ENCODE measurements around the gene CNIH4.
A peak's percentile ranks its signal among the peaks of the same experiment; 100 is the strongest.
"Not testable (repeated sequence)": the region's sequence is repeated elsewhere in the genome, so short reads cannot be mapped to it uniquely, and the experiment has no call there.

CNIH4 gene

DNA sequence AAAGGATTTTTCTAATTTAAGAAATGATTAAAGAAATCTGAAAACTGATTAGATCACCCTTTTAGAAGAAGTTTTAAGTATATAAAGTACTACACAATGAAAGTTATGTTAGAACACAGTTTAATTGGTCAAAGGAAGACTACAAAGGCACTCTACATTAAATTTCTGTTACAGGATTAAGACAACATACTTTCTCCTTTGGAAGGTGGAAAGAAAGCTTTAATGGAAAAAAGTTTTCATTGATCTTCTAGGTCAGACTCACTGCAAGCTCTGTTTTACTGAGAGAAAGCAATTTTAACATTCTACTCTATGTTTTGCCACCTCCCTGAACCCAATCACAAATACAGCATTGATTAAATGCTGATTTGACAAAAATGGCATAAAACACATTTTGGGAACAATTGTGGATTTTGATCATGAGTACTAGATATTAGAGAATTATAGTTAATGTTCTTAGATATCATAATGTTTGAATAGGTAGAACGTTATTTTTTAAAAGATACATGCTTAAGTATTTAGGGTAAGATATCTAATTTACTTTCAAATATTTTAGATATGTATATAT lies 45.9 kb downstream of the CNIH4 start:
- peak; percentile 28 for FAIRE-seq

GRCh38 chr1:224404916-224405603 lies 48.4 kb downstream of the CNIH4 start:
- FAIRE-seq = no peak

GRCh38 chr1:224405604-224405970 lies 48.9 kb downstream of the CNIH4 start:
- no peak for FAIRE-seq

DNA sequence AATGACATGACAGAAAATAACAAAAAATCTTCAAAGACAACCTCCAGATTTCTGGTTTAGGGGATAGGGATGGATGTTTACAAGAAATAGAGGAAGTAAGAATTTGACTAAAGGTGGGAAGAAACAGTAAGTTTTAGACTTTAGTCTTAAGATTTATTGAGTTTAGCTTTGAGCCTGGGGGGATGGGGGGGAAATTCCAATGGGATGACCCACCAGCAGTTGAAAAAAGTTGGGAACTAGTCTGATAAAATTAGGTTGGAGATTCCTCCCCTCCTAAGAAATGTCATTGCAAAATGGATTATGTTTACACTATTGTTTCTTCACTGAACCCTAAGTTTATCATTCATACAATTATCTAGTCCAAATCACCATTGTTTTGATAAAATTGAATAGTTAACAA lies 49.5 kb downstream of the CNIH4 start:
- FAIRE-seq = no peak

DNA sequence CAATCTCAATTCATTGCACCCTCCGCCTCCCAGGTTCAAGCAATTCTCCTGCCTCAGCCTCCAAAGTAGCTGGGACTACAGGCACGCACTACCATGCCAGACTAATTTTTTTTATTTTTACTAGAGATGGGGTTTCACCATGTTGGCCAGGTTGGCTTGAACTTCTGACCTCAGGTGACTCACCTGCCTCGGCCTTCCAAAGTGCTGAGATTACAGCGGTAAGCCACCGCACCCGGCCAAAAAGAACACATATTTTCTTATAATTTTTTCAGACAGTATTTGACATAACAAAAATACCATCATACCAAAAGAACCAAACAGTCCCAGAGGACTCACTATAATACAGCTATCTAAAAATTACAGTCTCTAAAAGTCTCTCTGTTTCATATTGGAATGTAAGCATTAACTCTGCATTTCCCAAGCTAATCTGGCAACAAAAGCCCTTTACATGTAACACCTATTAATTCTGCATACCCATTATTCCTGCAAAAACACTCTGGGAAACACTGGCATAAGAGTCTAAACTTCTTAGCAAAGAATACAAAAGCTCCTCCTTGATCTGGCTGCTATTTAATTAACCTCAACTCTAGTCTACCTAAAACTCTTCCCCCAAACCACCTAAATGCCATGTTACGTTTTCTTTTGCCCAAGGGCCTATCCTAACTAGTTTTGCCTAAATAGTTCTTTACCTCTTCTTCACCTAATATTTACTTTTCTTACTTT lies 51.1 kb downstream of the CNIH4 start:
- FAIRE-seq = no peak

DNA sequence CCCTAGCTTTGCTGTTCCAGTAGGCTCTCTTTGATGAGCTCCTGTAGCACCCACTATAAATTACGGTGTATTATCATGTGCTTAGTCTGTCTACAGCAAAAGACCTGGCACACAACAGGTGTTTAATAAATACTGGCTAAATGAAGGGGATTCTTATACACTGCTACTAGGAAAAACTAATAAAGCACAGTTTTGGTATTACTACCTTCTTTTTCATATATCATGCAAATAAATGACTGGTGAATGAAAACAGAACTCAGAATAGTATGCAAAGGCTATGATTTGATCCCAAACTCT lies 51.6 kb downstream of the CNIH4 start:
- no peak for FAIRE-seq

DNA sequence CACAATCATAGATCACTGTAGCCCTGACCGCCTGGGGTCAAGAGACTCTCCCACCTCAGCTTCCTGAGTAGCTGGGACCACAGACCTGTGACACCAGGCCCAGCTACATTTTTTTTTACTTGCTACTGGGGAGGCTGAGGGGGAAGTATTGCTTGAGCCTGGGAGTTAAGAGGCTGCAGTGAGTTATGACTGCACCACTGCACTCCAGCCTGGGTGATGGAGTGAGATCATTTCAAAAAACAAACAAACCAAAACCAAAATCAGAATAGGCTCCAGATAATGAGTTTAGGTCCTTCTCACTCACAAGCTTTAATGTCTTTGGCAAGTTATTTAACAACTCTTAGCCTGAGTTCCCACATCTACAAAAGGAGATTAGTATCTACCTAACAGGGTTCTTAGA lies 55.1 kb downstream of the CNIH4 start:
- no peak for FAIRE-seq

- FAIRE-seq = no peak
These were observed 63.4 kb downstream of the CNIH4 start for GRCh38 chr1:224420106-224420505.

DNA sequence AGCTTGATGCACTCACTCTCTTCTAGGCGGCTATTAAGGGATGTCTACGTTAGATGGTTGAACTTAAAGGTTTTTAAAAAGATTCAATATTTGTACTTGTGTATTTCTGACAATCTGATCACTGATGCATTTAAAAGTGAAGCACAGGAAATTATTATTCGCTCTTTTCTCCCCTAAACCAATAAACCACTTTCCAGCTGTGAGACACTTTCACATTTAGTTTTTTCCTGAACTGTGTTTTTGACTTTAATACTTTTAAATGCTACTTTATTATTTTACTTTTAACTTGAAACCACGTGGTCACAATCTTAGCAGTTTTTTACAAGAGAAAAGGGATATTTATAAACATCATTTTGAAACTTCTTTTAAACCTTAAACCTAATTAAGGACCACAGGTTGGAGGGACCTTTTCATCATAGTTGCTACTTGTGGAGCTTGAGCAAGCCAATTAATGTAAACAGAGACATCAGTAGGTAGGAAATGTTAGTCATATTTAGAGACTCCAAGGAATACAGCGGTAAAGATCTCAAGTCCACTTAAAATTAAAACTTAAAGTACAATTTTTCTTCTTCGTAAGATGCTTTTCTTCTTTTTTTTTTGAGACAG lies 68.7 kb downstream of the CNIH4 start:
- no peak for FAIRE-seq

DNA sequence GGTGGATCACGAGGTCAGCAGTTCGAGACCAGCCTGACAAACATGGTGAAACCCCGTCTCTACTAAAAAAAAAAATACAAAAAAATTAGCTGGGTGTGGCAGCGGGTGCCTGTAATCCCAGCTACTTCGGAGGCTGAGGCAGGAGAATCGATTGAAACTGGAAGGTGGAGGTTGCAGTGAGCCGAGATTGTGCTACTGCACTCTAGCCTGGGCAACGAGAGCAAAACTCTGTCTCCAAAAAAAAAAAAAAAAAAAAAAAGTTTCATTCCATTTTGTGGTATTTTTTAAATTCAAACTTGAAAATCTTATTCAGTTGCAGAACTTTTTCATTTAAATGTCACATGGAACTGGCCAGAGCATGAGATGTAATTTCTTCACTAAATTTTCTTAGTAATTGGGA lies 70.2 kb downstream of the CNIH4 start:
- not testable (repeated sequence) for FAIRE-seq

- no peak for FAIRE-seq
These were observed 70.7 kb downstream of the CNIH4 start for GRCh38 chr1:224427346-224427745.

DNA sequence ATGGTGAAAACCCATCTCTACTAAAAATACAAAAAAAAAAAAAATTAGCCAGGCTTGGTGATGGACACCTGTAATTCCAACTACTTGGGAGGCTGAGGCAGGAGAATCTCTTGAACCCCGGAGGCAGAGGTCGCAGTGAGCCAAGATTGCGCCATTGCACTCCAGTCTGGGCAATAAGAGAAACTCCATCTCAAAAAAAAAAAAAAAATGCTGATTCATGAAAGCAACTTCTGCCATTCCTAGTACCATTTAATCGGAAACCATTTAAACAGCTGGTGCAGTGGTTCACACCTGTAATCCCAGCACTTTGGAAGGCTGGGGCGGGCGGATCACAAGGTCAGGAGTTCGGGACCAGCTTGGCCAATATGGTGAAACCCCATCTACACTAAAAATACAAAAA lies 72.0 kb downstream of the CNIH4 start:
- not testable (repeated sequence) for FAIRE-seq

All from colon (tissue), 2 donors.